Calu3 (cell line): ENCODE results near the gene PKMYT1. TPM values are rescaled to one million over a fixed set of nuclear protein-coding genes. Genes with fewer than 3 reads are reported as not detected.

Experiments
- BruUV-seq: library from RNA; stranded (reverse); fragments of 400-500 nt; replicated peaks from 2 replicates; lab custom pipeline; 2021; lab: Mats Ljungman, UMichigan
- CTCF ChIA-PET: fragments of 300-600 bp; sonication (Branson Sonifier 250); formaldehyde crosslinking; loops from one replicate; lab custom pipeline; 2022; ENCODE audit warnings: antibody characterized with exemption; lab: Charles Lee
- DNase-seq: peaks from one replicate; pipeline ENCODE4 v3.0.0; 2022
- H3K27ac Mint-ChIP-seq: one replicate; pipeline ENCODE4 v1.8.0; 2022; ENCODE audit warnings: mixed read lengths; ENCODE audit not compliant: unreplicated experiment
- H3K27me3 Mint-ChIP-seq: one replicate; pipeline ENCODE4 v1.8.0; 2022; ENCODE audit warnings: mixed read lengths; ENCODE audit not compliant: unreplicated experiment
- H3K36me3 Mint-ChIP-seq: one replicate; pipeline ENCODE4 v1.8.0; 2022; ENCODE audit warnings: mild to moderate bottlenecking, moderate library complexity, mixed read lengths; ENCODE audit not compliant: insufficient read depth, unreplicated experiment
- H3K4me1 Mint-ChIP-seq: one replicate; pipeline ENCODE4 v1.8.0; 2022; ENCODE audit warnings: mild to moderate bottlenecking, low read depth, mixed read lengths; ENCODE audit not compliant: unreplicated experiment
- H3K4me3 Mint-ChIP-seq: one replicate; pipeline ENCODE4 v1.8.0; 2022; ENCODE audit warnings: mild to moderate bottlenecking, low read depth, moderate library complexity, mixed read lengths; ENCODE audit not compliant: unreplicated experiment
- H3K9me3 Mint-ChIP-seq: one replicate; pipeline ENCODE4 v1.8.0; 2022; ENCODE audit warnings: low read depth, mixed read lengths; ENCODE audit not compliant: unreplicated experiment
- CTCF ChIP-seq: fragments of 200-600 bp; IDR thresholded peaks from one replicate; pipeline ENCODE4 v1.8.0; 2022; ENCODE audit warnings: antibody characterized with exemption; ENCODE audit not compliant: unreplicated experiment
- intact Hi-C: fragments of 100-400 bp; cut with micrococcal nuclease; formaldehyde crosslinking; loops from one replicate; pipeline ENCODE4 v1.10.0; 2022; ENCODE audit not compliant: unreplicated experiment
- total RNA-seq: library from RNA; stranded (reverse); gene quantifications from 2 replicates; pipeline ENCODE4 v1.2.3, GENCODE V29; 2022

Gene PKMYT1
- total RNA-seq, 1 experiment from 2014 or later = 107 TPM

GRCh38 chr16:2987833-2988232 lies 7.6 kb upstream of the PKMYT1 start:
- no TSS peak for BruUV-seq
- Mint-ChIP-seq H3K27me3 (no peaks in the 10 kb centered on the region), H3K9me3 (no peaks in the 10 kb centered on the region), H3K4me1 (peaks cover 16% of the 10 kb centered on the region), H3K27ac (no peak overlapping the region), H3K36me3 (peaks cover 21% of the 10 kb centered on the region), H3K4me3 (no peak overlapping the region)
- no peak for TF ChIP-seq CTCF
- DNase-seq = no peak
- CTCF ChIA-PET = interaction anchor here (1.3 kb wide), 1 partner anchor 18 kb away, joined by 3 read pairs; no protein-coding TSS in a partner anchor
- intact Hi-C loops = no loop called here

- H3K27me3 Mint-ChIP-seq = no peaks in the 10 kb centered on the region
- CTCF ChIA-PET = interaction anchor here (1.3 kb wide), 1 partner anchor 17 kb away, joined by 3 read pairs; no protein-coding TSS in a partner anchor
- H3K36me3 Mint-ChIP-seq = peaks cover 23% of the 10 kb centered on the region
- no peaks in the 10 kb centered on the region for H3K9me3 Mint-ChIP-seq
- BruUV-seq = no TSS peak
- no peak overlapping the region for H3K27ac Mint-ChIP-seq
- DNase-seq = no peak
- no peak overlapping the region for H3K4me3 Mint-ChIP-seq
- intact Hi-C loops = no loop called here
- no peak for TF ChIP-seq CTCF
- H3K4me1 Mint-ChIP-seq = peaks cover 20% of the 10 kb centered on the region
These were observed 7.0 kb upstream of the PKMYT1 start for GRCh38 chr16:2987286-2987685.

DNA sequence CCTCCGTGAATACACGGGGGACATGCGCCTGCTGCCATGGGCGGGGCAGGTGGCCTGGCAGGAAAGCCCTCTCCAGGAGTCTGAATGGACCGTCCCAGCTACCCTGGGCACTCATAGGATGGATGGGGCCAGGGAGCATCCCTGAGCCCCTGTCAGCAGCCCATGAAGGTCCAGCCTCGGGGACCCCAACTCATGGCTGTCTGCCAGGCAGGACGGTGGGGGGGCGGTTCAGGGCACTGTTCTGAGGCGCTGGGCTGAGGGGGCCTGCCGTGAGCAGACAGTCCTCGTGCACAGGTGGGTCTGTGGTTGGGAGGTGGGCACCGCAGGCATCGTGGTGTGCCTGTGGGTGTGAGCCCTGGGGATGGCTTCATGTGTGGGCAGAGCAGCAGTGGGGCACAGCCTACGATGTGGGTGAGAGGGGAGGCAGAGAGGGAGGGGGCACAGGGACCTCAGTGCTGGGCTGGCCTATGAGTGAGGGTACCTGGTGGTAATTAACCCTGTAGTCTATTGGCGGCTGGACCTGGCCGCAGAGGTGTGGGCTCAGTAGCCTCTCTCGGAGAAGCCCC lies 6.5 kb upstream of the PKMYT1 start:
- H3K27me3 Mint-ChIP-seq = no peaks in the 10 kb centered on the region
- H3K27ac Mint-ChIP-seq = no peak overlapping the region
- CTCF ChIA-PET = no interaction called here
- H3K36me3 Mint-ChIP-seq = peaks cover 25% of the 10 kb centered on the region
- peaks cover 20% of the 10 kb centered on the region for H3K4me1 Mint-ChIP-seq
- H3K9me3 Mint-ChIP-seq = no peaks in the 10 kb centered on the region
- no peak overlapping the region for H3K4me3 Mint-ChIP-seq
- TF ChIP-seq CTCF = no peak
- no TSS peak for BruUV-seq
- intact Hi-C loops = no loop called here
- no peak for DNase-seq

GRCh38 chr16:2985893-2986355 lies 5.7 kb upstream of the PKMYT1 start:
- BruUV-seq = no TSS peak
- CTCF ChIA-PET = no interaction called here
- H3K9me3 Mint-ChIP-seq = no peaks in the 10 kb centered on the region
- no peaks in the 10 kb centered on the region for H3K27me3 Mint-ChIP-seq
- no peak for TF ChIP-seq CTCF
- no peak overlapping the region for H3K27ac Mint-ChIP-seq
- H3K4me3 Mint-ChIP-seq = no peak overlapping the region
- intact Hi-C loops = no loop called here
- H3K4me1 Mint-ChIP-seq = peaks cover 25% of the 10 kb centered on the region
- no peak for DNase-seq
- H3K36me3 Mint-ChIP-seq = peaks cover 25% of the 10 kb centered on the region
